ENCODE measurements around the gene MOV10L1.

The MOV10L1 gene

DNA sequence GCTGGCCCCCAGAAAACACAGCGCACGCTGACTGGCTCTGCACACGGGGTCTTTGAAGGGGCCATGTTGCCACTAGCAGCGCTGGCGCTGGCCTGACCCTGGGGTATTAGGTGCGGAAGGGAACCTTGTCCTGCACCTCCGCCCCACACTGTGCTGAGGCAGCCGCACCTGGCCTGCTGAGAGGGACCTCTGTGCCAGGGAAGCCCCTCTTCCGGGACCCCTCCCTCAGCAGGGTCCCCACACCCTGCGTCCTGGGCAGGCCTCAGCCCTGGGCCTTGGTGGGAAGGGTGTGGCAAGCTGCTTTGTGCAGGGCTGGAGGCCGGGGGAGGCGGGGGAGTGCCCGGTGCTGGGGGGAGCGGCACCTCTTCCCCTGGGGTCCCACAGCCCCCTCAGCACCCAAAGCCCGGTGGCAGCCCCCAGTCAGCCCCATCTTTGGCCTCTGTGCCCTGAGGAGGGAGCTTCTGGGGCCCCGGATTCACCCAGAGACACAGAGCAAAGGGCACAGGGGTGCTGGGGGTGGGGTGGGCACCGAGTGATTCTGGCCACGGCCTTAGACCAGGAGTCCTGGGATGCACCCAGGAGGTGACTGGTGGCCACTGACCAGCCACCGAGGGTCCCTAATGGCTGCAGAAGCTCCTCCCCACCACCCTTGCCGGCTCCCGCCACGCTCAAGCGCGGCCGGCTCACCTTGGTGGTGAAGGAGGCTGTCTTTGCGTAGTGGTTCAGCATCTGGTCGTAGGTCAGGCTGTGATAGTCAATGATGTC is 43.1 kb upstream of the MOV10L1 start:
- TF ChIP-seq TEAD4 (IDR thresholded peaks at IDR 0.05) (no peak), CEBPB (IDR thresholded peaks at IDR 0.05) (no peak)

DNA sequence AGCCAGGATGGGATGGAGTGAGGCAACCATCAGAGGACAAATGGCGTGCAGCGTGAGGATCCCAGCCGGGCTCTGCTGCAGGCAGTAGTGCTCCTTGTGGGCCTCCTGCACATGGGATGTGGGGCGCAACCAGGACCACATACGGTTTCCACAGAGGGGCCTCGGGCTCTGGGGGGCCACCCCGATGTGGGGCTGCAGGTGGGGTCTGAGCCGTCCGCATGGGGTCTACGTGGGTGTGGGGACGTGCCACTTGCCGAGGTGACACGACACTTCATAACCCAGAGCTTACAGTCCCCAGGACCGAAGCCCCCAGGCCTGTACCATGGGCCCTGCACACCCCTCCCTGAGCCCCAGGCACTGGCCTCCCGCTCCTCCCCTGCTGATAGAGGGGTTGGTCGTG is 42.5 kb upstream of the MOV10L1 start:
- no peak for TF ChIP-seq YY1 (IDR thresholded peaks at IDR 0.05; ENCODE audit: low read depth)
- no peak for TF ChIP-seq CEBPB (IDR thresholded peaks at IDR 0.05)

DNA sequence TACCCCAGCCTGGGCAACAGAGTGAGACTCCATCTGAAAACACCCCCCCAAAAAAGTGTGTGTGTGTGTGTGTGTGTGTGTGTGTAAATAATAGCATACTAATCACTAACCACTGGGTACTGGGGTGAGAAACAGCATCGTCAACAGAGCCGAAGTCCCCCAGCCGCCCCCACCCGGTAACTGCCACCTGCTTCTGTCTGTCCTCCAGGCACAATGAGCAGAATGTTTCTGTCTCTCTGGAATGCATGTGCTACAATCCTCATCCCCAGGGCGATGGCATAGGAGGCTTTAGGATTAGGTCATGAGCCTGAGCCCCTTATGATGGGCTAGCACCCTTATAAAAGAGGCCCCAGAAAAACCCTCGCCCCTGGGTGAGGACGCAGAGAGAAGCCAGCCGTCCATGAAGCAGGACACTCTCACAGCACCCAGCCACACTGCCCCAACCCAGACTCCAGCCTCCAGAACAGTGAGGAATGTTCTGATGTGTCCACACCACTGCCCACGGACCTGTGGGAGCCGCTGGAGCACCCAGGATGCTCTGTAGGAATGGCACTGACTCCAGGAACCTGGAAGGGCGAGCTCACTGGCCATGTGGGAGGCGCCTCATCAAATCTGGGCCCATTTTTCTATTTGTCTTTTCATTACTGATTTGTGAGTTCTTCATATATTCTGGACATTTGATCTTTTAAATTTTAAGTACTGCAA is 41.6 kb upstream of the MOV10L1 start:
- TF ChIP-seq, protein P1, sequence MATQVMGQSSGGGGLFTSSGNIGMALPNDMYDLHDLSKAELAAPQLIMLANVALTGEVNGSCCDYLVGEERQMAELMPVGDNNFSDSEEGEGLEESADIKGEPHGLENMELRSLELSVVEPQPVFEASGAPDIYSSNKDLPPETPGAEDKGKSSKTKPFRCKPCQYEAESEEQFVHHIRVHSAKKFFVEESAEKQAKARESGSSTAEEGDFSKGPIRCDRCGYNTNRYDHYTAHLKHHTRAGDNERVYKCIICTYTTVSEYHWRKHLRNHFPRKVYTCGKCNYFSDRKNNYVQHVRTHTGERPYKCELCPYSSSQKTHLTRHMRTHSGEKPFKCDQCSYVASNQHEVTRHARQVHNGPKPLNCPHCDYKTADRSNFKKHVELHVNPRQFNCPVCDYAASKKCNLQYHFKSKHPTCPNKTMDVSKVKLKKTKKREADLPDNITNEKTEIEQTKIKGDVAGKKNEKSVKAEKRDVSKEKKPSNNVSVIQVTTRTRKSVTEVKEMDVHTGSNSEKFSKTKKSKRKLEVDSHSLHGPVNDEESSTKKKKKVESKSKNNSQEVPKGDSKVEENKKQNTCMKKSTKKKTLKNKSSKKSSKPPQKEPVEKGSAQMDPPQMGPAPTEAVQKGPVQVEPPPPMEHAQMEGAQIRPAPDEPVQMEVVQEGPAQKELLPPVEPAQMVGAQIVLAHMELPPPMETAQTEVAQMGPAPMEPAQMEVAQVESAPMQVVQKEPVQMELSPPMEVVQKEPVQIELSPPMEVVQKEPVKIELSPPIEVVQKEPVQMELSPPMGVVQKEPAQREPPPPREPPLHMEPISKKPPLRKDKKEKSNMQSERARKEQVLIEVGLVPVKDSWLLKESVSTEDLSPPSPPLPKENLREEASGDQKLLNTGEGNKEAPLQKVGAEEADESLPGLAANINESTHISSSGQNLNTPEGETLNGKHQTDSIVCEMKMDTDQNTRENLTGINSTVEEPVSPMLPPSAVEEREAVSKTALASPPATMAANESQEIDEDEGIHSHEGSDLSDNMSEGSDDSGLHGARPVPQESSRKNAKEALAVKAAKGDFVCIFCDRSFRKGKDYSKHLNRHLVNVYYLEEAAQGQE (IDR thresholded peaks at IDR 0.05; ENCODE audit: low read depth), result no peak
- TF ChIP-seq TEAD4 (IDR thresholded peaks at IDR 0.05) (no peak), ZBTB7A (IDR thresholded peaks at IDR 0.05; ENCODE audit: low read depth) (no peak), CREB1 (IDR thresholded peaks at IDR 0.05; ENCODE audit: low read depth) (no peak), RAD21 (IDR thresholded peaks at IDR 0.05; ENCODE audit: low read depth) (no peak), FOXM1 (IDR thresholded peaks at IDR 0.05; ENCODE audit: borderline replicate concordance, low read depth) (no peak), NFIC (IDR thresholded peaks at IDR 0.05) (no peak), YY1 (IDR thresholded peaks at IDR 0.05; ENCODE audit: low read depth) (no peak), CEBPB (IDR thresholded peaks at IDR 0.05) (no peak), EP300 (IDR thresholded peaks at IDR 0.05; ENCODE audit: borderline replicate concordance) (no peak), EGR1 (IDR thresholded peaks at IDR 0.05) (no peak), TAF1 (IDR thresholded peaks at IDR 0.05; ENCODE audit: low read depth) (no peak)
- TF ChIP-seq, protein P2, sequence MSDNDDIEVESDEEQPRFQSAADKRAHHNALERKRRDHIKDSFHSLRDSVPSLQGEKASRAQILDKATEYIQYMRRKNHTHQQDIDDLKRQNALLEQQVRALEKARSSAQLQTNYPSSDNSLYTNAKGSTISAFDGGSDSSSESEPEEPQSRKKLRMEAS (IDR thresholded peaks at IDR 0.05), result no peak
- TF ChIP-seq, protein P3, sequence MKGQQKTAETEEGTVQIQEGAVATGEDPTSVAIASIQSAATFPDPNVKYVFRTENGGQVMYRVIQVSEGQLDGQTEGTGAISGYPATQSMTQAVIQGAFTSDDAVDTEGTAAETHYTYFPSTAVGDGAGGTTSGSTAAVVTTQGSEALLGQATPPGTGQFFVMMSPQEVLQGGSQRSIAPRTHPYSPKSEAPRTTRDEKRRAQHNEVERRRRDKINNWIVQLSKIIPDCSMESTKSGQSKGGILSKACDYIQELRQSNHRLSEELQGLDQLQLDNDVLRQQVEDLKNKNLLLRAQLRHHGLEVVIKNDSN (IDR thresholded peaks at IDR 0.05), result no peak

DNA sequence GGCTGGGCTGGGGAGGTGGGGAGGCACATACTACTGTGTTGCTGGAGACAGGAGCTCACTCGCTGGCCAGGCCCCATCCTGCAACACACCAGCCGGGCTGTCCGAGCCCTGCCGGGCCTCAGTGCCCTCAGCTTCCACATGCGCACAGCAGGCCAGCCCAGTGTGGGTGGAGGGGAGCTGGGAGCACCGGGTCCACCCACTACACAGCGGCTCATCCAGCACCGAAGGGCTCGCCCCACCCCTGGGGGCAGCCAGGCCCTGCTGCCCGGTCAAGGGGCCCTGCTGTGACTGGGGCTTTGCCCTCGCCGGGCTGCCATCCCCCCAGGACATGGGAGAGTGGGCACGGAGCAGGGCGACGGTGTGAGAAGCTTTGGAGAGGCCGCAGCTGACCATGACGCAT is 41.0 kb upstream of the MOV10L1 start:
- TF ChIP-seq YY1 (IDR thresholded peaks at IDR 0.05; ENCODE audit: low read depth), result no peak
- TF ChIP-seq, protein P2 (IDR thresholded peaks at IDR 0.05), result no peak
- TF ChIP-seq FOXM1 (IDR thresholded peaks at IDR 0.05; ENCODE audit: borderline replicate concordance, low read depth), result no peak
- TF ChIP-seq, protein P1 (IDR thresholded peaks at IDR 0.05; ENCODE audit: low read depth), result no peak
- no peak for TF ChIP-seq ZBTB7A (IDR thresholded peaks at IDR 0.05; ENCODE audit: low read depth)
- no peak for TF ChIP-seq RAD21 (IDR thresholded peaks at IDR 0.05; ENCODE audit: low read depth)
- no peak for TF ChIP-seq TAF1 (IDR thresholded peaks at IDR 0.05; ENCODE audit: low read depth)
- TF ChIP-seq CREB1 (IDR thresholded peaks at IDR 0.05; ENCODE audit: low read depth), result no peak
- TF ChIP-seq, protein P3 (IDR thresholded peaks at IDR 0.05), result no peak
- TF ChIP-seq TCF12 (IDR thresholded peaks at IDR 0.05; ENCODE audit: low read depth), result no peak
- TF ChIP-seq NFIC (IDR thresholded peaks at IDR 0.05), result no peak
- no peak for TF ChIP-seq TEAD4 (IDR thresholded peaks at IDR 0.05)
- no peak for TF ChIP-seq CEBPB (IDR thresholded peaks at IDR 0.05)
- no peak for TF ChIP-seq EGR1 (IDR thresholded peaks at IDR 0.05)

DNA sequence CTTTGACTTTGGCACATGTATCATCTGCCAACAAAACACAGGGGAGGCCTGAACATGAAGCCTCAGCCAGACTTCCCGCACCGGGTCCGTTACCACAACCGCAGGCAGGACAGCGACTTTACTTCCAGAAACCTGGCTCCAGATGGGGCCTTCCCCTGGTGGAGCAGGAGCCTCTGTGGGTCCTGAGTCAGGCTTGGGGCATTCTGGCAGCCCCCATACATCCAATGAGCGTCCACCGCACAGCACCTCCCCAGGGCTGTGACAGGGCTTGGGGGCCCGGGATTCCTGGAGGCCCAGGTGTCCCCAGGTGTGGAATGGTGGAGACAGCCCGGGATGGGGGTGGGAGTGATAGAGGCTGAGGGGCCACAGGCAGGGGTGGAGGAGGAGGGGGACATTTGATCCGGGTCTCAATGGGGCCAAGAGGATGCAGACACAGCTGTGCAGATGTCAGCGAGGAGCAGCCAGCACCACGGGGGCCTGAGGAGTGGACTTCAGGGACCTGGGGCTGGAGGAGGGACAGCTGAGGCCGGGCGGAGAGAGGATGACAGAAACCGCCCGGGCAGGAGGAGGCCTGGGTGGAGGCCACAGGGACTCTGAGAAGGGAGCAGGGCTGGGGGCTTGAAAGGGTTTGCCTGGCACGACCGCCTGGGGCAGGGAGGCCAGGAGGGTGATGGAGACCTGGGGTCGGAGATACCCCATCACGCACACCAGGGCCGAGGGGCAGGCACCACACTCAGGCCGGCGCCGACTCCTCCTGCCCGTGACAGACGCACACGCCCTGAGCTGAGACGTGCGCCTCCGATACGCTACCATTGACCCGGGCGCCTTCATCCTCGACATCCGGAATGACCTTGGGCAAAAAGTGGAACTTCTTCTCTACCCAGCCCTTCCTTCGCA is 40.3 kb upstream of the MOV10L1 start:
- TF ChIP-seq FOXM1 (IDR thresholded peaks at IDR 0.05; ENCODE audit: borderline replicate concordance, low read depth) (no peak), ZBTB7A (IDR thresholded peaks at IDR 0.05; ENCODE audit: low read depth) (no peak), TAF1 (IDR thresholded peaks at IDR 0.05; ENCODE audit: low read depth) (no peak), EP300 (IDR thresholded peaks at IDR 0.05; ENCODE audit: borderline replicate concordance) (no peak), TCF12 (IDR thresholded peaks at IDR 0.05; ENCODE audit: low read depth) (no peak), EGR1 (IDR thresholded peaks at IDR 0.05) (no peak), TEAD4 (IDR thresholded peaks at IDR 0.05) (no peak), CEBPB (IDR thresholded peaks at IDR 0.05) (no peak), RAD21 (IDR thresholded peaks at IDR 0.05; ENCODE audit: low read depth) (no peak), YY1 (IDR thresholded peaks at IDR 0.05; ENCODE audit: low read depth) (no peak), NFIC (IDR thresholded peaks at IDR 0.05) (no peak), CREB1 (IDR thresholded peaks at IDR 0.05; ENCODE audit: low read depth) (no peak)
- TF ChIP-seq, protein P1 (IDR thresholded peaks at IDR 0.05; ENCODE audit: low read depth), result no peak
- TF ChIP-seq, protein P3 (IDR thresholded peaks at IDR 0.05), result no peak
- TF ChIP-seq, protein P2 (IDR thresholded peaks at IDR 0.05), result no peak
